Measurements from ENCODE around the gene NPR1. TPM values are rescaled to one million over a fixed set of nuclear protein-coding genes. Genes with fewer than 3 reads are reported as not detected.

NPR1 gene
- 10 to 100 TPM in 1 of 3 donors, 1 to 10 TPM in 2; 2.3 to 16.4 (median 6.0) TPM for total RNA-seq
- long read RNA-seq, donor 1, full-length matches to known transcripts: 23 of 38 reads
- long read RNA-seq, donor 1, partial matches to known transcripts: 11 of 38 reads
- long read RNA-seq, donor 1, other reads (novel, unspliced or antisense): 4 of 38 reads
- long read RNA-seq, donor 2: 0 reads

- Histone ChIP-seq H3K4me3 (no peak within 1 kb of the TSS), H3K4me1 (ENCODE audit: low read depth) (peaks cover 20% of the 10 kb centered on the region), H3K9me3 (no peaks in the 10 kb centered on the region), H3K36me3 (ENCODE audit: low read depth) (no peaks in the 10 kb centered on the region)
- TF ChIP-seq, protein P1, sequence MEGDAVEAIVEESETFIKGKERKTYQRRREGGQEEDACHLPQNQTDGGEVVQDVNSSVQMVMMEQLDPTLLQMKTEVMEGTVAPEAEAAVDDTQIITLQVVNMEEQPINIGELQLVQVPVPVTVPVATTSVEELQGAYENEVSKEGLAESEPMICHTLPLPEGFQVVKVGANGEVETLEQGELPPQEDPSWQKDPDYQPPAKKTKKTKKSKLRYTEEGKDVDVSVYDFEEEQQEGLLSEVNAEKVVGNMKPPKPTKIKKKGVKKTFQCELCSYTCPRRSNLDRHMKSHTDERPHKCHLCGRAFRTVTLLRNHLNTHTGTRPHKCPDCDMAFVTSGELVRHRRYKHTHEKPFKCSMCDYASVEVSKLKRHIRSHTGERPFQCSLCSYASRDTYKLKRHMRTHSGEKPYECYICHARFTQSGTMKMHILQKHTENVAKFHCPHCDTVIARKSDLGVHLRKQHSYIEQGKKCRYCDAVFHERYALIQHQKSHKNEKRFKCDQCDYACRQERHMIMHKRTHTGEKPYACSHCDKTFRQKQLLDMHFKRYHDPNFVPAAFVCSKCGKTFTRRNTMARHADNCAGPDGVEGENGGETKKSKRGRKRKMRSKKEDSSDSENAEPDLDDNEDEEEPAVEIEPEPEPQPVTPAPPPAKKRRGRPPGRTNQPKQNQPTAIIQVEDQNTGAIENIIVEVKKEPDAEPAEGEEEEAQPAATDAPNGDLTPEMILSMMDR (IDR thresholded peaks at IDR 0.05): no peak
- DNase-seq: peak; percentile 43 to 63 (median 45)
- intact Hi-C loops (cut with DNase I, micrococcal nuclease): loop anchor here in 1 of 2 donors (10.0 kb wide), 1 partner anchor 306 kb away; the partner anchor contains the start of gene RAB13
- peak; percentile 62 for ATAC-seq
Measured at GRCh38 chr1:153678519-153679336, at the start of gene NPR1. TSS of gene NPR1 (plus strand) at chr1:153678688. CDS start at chr1:153679109, 421 bp downstream.

DNA sequence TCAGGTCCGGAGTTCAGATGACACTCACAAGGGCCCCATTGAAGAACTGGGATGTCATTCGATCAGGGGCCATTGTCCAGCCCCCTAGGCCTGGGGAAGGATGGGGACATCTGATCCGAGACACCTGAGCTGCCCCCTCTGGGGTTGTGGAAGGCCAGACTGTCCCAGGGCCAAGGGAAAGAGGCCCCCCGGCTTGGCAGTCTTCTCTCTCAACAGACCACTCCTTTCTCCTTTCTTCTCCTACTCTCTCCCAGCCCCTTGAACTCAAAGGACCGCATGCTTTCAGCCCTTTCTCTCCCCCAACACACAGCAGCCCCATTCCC, 49.2 kb upstream of the NPR1 start:
- H3K4me1 ChIP-seq (ENCODE audit: low read depth): peaks cover 23% of the 10 kb centered on the region
- no peaks in the 10 kb centered on the region for H3K36me3 ChIP-seq (ENCODE audit: low read depth)
- no peak overlapping the region for H3K4me3 ChIP-seq
- ATAC-seq: no peak
- TF ChIP-seq, protein P1 (IDR thresholded peaks at IDR 0.05): no peak
- peak in 1 of 3 donors; percentile 29 for DNase-seq
- no peaks in the 10 kb centered on the region for H3K9me3 ChIP-seq
- intact Hi-C loops (cut with DNase I, micrococcal nuclease): no loop called here

DNA sequence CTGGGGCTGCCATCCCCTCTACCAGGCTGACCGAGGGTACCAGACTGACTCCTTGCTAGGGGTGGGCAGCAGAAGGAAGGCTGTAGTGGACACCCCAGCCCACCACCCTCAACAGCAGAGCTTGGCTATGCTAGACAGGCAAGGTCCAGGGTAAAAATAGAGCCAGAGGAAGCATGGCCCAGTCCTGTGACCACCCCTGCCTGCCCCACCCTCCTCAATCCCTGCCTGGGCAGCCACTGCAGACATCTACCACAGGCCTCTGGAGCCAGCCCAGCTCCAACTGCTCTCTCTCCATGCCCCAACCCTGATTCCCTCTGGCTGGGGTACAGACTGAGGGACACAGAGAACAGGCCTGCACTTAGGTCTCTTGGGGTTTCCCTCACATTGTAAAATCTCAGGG, 48.5 kb upstream of the NPR1 start:
- DNase-seq (peak in 2 of 3 donors; percentile 34 to 43), ATAC-seq (no peak)
- TF ChIP-seq, protein P1 (IDR thresholded peaks at IDR 0.05): no peak
- no peaks in the 10 kb centered on the region for H3K9me3 ChIP-seq
- no peaks in the 10 kb centered on the region for H3K36me3 ChIP-seq (ENCODE audit: low read depth)
- peaks cover 23% of the 10 kb centered on the region for H3K4me1 ChIP-seq (ENCODE audit: low read depth)
- no peak overlapping the region for H3K4me3 ChIP-seq
- intact Hi-C loops (cut with DNase I, micrococcal nuclease): no loop called here

- DNase-seq: peak in 2 of 3 donors; percentile 31 to 45
- H3K36me3 ChIP-seq (ENCODE audit: low read depth): no peaks in the 10 kb centered on the region
- ATAC-seq: no peak
- intact Hi-C loops (cut with DNase I, micrococcal nuclease): no loop called here
- TF ChIP-seq, protein P1 (IDR thresholded peaks at IDR 0.05): no peak
- H3K4me3 ChIP-seq: no peak overlapping the region
- peaks cover 23% of the 10 kb centered on the region for H3K4me1 ChIP-seq (ENCODE audit: low read depth)
- H3K9me3 ChIP-seq: no peaks in the 10 kb centered on the region
Measured at GRCh38 chr1:153630384-153630783, 48.1 kb upstream of the NPR1 start.

- no peaks in the 10 kb centered on the region for H3K9me3 ChIP-seq
- DNase-seq (no peak), ATAC-seq (no peak)
- no peak overlapping the region for H3K4me3 ChIP-seq
- intact Hi-C loops (cut with DNase I, micrococcal nuclease): no loop called here
- H3K4me1 ChIP-seq (ENCODE audit: low read depth): peaks cover 20% of the 10 kb centered on the region
- no peaks in the 10 kb centered on the region for H3K36me3 ChIP-seq (ENCODE audit: low read depth)
- TF ChIP-seq, protein P1 (IDR thresholded peaks at IDR 0.05): no peak
Measured at GRCh38 chr1:153631047-153632022, 47.2 kb upstream of the NPR1 start.
